Sigmoid colon (tissue), 7 donors: ENCODE measurements around the gene RAB29. TPM values are rescaled to one million over a fixed set of nuclear protein-coding genes. Genes with fewer than 3 reads are reported as not detected.

Experiments used
- DNase-seq: peaks from one replicate; pipeline ENCODE4 v3.0.0-alpha.2; 2019
- H3K27ac ChIP-seq, 4 donors: fragments of 200-600 bp; sonication (generic); one replicate each; pipeline ENCODE4 v1.5.1; 2016 to 2019; ENCODE audit warnings: mild to moderate bottlenecking in 1 of 4
- H3K27me3 ChIP-seq, 3 donors: fragments of 200-600 bp; sonication (generic); one replicate each; pipeline ENCODE4 v1.5.1; 2019; ENCODE audit warnings: mild to moderate bottlenecking in 1 of 3
- H3K36me3 ChIP-seq, 4 donors: fragments of 200-600 bp; sonication (generic); one replicate each; pipeline ENCODE4 v1.5.1; 2016 to 2019
- H3K4me1 ChIP-seq, 4 donors: fragments of 200-600 bp; sonication (generic); one replicate each; pipeline ENCODE4 v1.5.1; 2017 to 2019
- H3K4me3 ChIP-seq, 4 donors: fragments of 200-600 bp; sonication (generic); one replicate each; pipeline ENCODE4 v1.5.1; 2017 to 2019; ENCODE audit warnings: mild to moderate bottlenecking in 2 of 4, moderate library complexity in 1 of 4
- H3K9me3 ChIP-seq, 4 donors: fragments of 200-600 bp in 3 of 4; sonication (generic) in 3 of 4; one replicate each; pipeline versions ENCODE4 v1.5.1 to v1.6.1; 2013 to 2019
- EP300 ChIP-seq, 4 donors: sonication (generic); formaldehyde crosslinking; IDR thresholded peaks; one replicate each; pipeline ENCODE4 v1.6.1; 2017; ENCODE audit warnings: antibody characterized with exemption in 4 of 4
- POLR2A ChIP-seq, 2 donors: fragments of 450-650 bp; IDR thresholded peaks; one replicate each; pipeline ENCODE4 v1.6.1; 2016; ENCODE audit warnings: antibody characterized with exemption in 2 of 2, mild to moderate bottlenecking in 2 of 2, moderate library complexity in 2 of 2
- POLR2AphosphoS5 ChIP-seq, 4 donors: sonication (generic); formaldehyde crosslinking; IDR thresholded peaks; one replicate each; pipeline ENCODE4 v1.6.1; 2017; ENCODE audit warnings: antibody characterized with exemption in 4 of 4
- WGBS, 2 donors: extraction: QIAGEN DNeasy Blood & Tissue Kit; methylation state at CpG; one replicate each; pipeline ENCODE4 v1.1.7; 2013; 5-methylcytosine and 5-hydroxymethylcytosine counted together
- intact Hi-C: fragments of 100-400 bp; cut with DNase I; formaldehyde crosslinking; loops from one replicate; pipeline ENCODE4 v1.15.1; 2023
- polyA plus RNA-seq, 3 donors: library from polyadenylated mRNA; stranded (reverse); fragments of 200-250 nt; gene quantifications; one replicate each; pipeline ENCODE4 v1.2.3, GENCODE V29; 2013
- total RNA-seq, 4 donors: library from RNA; depleted of rRNA; stranded (reverse); fragments of >200 nt; gene quantifications; one replicate each; pipeline ENCODE4 v1.1.0, GENCODE V29; 2016
- TF ChIP-seq, protein P1 (sequence below), 4 experiments: fragments of 450-650 bp in 3 of 4; fragments of 200-600 bp in 1 of 4; IDR thresholded peaks; one replicate each; pipeline ENCODE4 v1.5.1; 2016 to 2019; ENCODE audit warnings: antibody characterized with exemption in 4 of 4, mild to moderate bottlenecking in 3 of 4, moderate library complexity in 2 of 4
- donor health status: healthy with polysubstance abuse.
- donor health status: Bipolar disorder and iron deficiency.
- donor health status: healthy.

The RAB29 gene
- total and polyA plus RNA-seq, 7 donors: 6.9 to 28.5 (median 19.8) TPM

DNA sequence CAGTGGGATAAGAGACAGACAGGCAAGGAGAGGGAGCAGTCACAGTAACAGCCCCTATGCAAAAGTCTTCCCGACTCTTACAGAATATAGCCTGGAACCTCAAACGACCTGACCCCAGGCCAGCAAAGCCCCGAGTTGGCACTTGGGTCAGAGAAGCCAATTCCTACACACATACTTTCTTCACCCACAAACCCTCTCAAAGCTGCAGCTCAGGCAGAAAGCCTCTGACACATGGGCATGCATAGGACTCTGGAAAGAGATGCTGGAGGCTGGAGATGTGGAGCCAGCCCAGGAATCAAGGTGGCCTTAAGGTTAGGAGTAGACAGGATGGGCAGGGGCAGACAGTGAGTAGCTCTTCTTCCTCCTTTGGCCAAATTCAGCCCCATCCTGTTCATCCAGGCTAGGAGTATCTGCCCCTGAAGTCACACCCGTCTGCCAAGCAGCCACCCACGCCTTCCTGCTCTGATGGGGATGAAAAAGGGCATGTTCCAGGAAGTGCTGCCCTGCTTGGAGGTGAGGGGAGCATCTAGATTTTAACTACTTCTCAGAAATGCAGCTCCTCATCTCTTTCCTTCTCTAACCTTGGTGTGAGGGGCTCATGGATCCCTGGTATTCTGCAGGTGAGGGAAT lies 29.9 kb upstream of the RAB29 start:
- Histone ChIP-seq H3K27ac (no peak overlapping the region), H3K36me3 (peaks cover 0 to 17% (median 0%) of the 10 kb centered on the region in 4 donors), H3K27me3 (no peaks in the 10 kb centered on the region), H3K4me1 (peaks cover 0 to 65% (median 49%) of the 10 kb centered on the region in 4 donors), H3K4me3 (no peak overlapping the region), H3K9me3 (no peaks in the 10 kb centered on the region)
- TF ChIP-seq EP300 (IDR thresholded peaks at IDR 0.05) (no peak), POLR2A (IDR thresholded peaks at IDR 0.05) (no peak), POLR2AphosphoS5 (IDR thresholded peaks at IDR 0.05) (no peak)
- 56 to 64% methylated on average over 5 of the region's 5 CpGs for WGBS, 2 donors
- intact Hi-C loops: no loop called here
- no peak for DNase-seq

DNA sequence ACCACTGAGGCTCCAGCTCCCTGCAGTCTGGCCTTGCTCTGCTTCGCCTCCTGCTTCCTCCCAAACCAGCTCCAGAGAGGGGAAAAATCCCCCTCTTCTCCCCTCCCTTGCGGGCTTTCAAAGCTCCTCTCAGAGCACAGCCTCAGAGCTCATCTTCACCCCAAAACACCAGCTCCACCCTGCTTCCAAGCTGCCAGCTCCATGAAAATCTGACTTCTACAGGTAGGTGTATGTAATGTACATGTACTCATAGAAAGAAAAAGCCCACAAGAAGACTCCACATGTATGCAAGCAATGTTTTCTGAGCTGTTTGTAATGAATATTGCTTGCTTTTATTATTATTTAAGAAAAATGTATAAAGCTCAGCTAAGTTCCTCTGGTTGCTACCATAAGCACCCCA lies 29.3 kb upstream of the RAB29 start:
- Histone ChIP-seq H3K4me3 (no peak overlapping the region), H3K4me1 (peaks cover 0 to 59% (median 43%) of the 10 kb centered on the region in 4 donors), H3K27me3 (no peaks in the 10 kb centered on the region), H3K27ac (no peak overlapping the region), H3K9me3 (no peaks in the 10 kb centered on the region), H3K36me3 (peaks cover 0 to 17% (median under 1%) of the 10 kb centered on the region in 4 donors)
- TF ChIP-seq, protein P1, sequence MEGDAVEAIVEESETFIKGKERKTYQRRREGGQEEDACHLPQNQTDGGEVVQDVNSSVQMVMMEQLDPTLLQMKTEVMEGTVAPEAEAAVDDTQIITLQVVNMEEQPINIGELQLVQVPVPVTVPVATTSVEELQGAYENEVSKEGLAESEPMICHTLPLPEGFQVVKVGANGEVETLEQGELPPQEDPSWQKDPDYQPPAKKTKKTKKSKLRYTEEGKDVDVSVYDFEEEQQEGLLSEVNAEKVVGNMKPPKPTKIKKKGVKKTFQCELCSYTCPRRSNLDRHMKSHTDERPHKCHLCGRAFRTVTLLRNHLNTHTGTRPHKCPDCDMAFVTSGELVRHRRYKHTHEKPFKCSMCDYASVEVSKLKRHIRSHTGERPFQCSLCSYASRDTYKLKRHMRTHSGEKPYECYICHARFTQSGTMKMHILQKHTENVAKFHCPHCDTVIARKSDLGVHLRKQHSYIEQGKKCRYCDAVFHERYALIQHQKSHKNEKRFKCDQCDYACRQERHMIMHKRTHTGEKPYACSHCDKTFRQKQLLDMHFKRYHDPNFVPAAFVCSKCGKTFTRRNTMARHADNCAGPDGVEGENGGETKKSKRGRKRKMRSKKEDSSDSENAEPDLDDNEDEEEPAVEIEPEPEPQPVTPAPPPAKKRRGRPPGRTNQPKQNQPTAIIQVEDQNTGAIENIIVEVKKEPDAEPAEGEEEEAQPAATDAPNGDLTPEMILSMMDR (IDR thresholded peaks at IDR 0.05): no peak
- TF ChIP-seq POLR2A (IDR thresholded peaks at IDR 0.05) (no peak), POLR2AphosphoS5 (IDR thresholded peaks at IDR 0.05) (no peak), EP300 (IDR thresholded peaks at IDR 0.05) (no peak)
- WGBS, 2 donors: 97 to 100% methylated on average over 2 of the region's 2 CpGs
- intact Hi-C loops: no loop called here
- no peak for DNase-seq

DNA sequence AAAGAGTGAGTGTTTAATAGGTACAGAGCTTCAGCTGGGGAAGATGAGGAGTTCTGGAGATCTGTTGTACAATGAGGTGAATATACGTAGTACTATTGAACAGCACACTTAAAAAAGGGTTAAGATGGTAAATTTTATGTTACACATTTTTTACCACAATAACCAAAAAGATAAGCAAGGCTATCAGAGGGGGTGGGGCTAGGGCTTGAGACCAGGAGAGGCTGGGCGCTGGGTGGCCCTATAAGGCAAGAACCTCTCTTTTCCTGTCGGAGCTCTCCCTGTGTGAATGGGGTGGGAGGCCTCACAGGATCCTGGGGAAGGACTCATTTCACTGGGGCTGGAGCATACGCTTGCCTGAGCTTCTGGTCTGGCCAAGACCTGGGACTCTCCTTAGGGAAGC lies 28.7 kb upstream of the RAB29 start:
- 71 to 81% methylated on average over 4 of the region's 4 CpGs for WGBS, 2 donors
- H3K27ac ChIP-seq: no peak overlapping the region
- H3K27me3 ChIP-seq: no peaks in the 10 kb centered on the region
- no peak overlapping the region for H3K4me3 ChIP-seq
- peaks cover 0 to 53% (median 36%) of the 10 kb centered on the region in 4 donors for H3K4me1 ChIP-seq
- intact Hi-C loops: no loop called here
- TF ChIP-seq POLR2A (IDR thresholded peaks at IDR 0.05): no peak
- TF ChIP-seq, protein P1 (IDR thresholded peaks at IDR 0.05): no peak
- TF ChIP-seq EP300 (IDR thresholded peaks at IDR 0.05): no peak
- no peak for TF ChIP-seq POLR2AphosphoS5 (IDR thresholded peaks at IDR 0.05)
- no peak for DNase-seq
- H3K9me3 ChIP-seq: no peaks in the 10 kb centered on the region
- peaks cover 2 to 20% (median 6%) of the 10 kb centered on the region in 4 donors for H3K36me3 ChIP-seq

DNA sequence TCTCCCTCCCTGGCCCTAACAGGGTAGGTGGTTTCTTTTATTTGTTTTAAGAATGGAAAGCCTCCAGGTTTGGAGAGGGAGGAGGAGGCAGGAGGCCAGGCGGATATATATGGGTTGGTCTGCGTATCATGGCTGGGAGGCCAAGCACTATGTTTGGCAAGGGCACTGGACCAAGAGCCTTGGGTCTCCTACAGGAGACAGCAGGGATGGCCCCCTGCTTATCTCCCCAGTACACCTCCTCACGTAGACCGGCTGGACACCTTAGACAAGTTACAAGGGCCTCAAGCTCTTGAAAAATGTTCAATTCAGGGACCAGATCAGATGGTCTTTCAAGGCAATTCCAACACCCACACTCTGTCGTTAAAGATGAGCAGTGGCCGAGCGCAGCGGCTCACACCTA lies 26.8 kb upstream of the RAB29 start:
- intact Hi-C loops: no loop called here
- DNase-seq: no peak
- Histone ChIP-seq H3K36me3 (peaks cover 17 to 39% (median 20%) of the 10 kb centered on the region in 4 donors), H3K4me1 (peaks cover 0 to 46% (median 29%) of the 10 kb centered on the region in 4 donors), H3K4me3 (no peak overlapping the region), H3K27ac (no peak overlapping the region), H3K27me3 (no peaks in the 10 kb centered on the region), H3K9me3 (no peaks in the 10 kb centered on the region)
- 96 to 98% methylated on average over 8 of the region's 8 CpGs for WGBS, 2 donors
- no peak for TF ChIP-seq POLR2AphosphoS5 (IDR thresholded peaks at IDR 0.05)
- no peak for TF ChIP-seq EP300 (IDR thresholded peaks at IDR 0.05)
- TF ChIP-seq POLR2A (IDR thresholded peaks at IDR 0.05): no peak
- TF ChIP-seq, protein P1 (IDR thresholded peaks at IDR 0.05): no peak

DNA sequence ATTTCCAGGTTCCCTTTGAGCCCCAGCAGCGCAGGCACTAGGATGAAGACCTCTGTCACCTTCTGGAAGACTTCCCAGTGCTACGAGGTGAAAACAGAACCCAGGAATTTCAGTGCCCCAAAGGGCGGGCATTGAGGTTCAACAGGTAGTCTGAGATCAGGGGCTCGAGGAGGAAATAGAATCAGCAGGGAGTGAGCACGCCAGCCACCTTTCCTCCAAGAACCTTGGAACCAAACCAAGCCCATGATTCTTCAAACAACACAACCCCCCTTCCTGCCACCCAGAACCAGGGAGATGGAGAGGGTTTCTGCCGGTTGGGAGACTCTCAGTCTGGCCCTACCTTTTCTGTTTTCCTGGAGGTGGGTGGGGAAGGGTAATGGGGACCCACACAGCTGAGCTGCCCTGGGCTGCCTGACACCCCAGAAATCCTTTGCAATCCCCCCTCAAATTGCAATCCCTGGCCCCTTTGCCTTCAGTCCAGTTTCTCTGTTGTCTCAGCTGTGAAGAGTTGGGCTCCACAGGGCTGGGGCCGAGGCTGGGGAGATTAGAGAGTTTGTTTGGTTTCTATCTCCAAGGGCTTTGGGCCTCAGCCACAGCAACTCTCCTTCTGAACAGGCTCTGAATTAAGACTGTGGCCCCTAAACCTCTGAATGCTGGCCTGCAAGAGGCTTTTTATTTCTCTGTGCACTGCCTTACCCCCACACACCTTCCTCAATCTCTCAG lies 25.9 kb upstream of the RAB29 start:
- TF ChIP-seq POLR2AphosphoS5 (IDR thresholded peaks at IDR 0.05): no peak
- no peak for TF ChIP-seq POLR2A (IDR thresholded peaks at IDR 0.05)
- TF ChIP-seq EP300 (IDR thresholded peaks at IDR 0.05): no peak
- TF ChIP-seq, protein P1 (IDR thresholded peaks at IDR 0.05): no peak
- Histone ChIP-seq H3K27ac (no peak overlapping the region), H3K36me3 (peaks cover 22 to 49% (median 25%) of the 10 kb centered on the region in 4 donors), H3K4me1 (peaks cover 0 to 37% (median 25%) of the 10 kb centered on the region in 4 donors), H3K9me3 (no peaks in the 10 kb centered on the region), H3K4me3 (no peak overlapping the region), H3K27me3 (no peaks in the 10 kb centered on the region)
- intact Hi-C loops: no loop called here
- WGBS, 2 donors: 84% methylated on average over 7 of the region's 7 CpGs
- DNase-seq: no peak
